SK-N-MC (cell line): ENCODE results near the gene ALG9.

Experiments used
- EZH2 ChIP-seq: fragments of 200-600 bp; sonication (generic); IDR thresholded peaks from one replicate; pipeline ENCODE4 v1.6.1; 2017; ENCODE audit warnings: antibody characterized with exemption
- FOXP2 ChIP-seq: optimal IDR thresholded peaks from 2 replicates; pipeline ENCODE3; 2011; ENCODE audit warnings: mild to moderate bottlenecking, moderate library complexity; ENCODE audit not compliant: insufficient read depth; ENCODE audit errors: extremely low read length, control extremely low read depth
- POLR2AphosphoS5 ChIP-seq: IDR thresholded peaks from 2 replicates; pipeline ENCODE4 v1.6.1; 2012; ENCODE audit warnings: mild to moderate bottlenecking, low read depth, low read length, borderline replicate concordance

- TF ChIP-seq POLR2AphosphoS5 (no peak), EZH2 (no peak), FOXP2 (no peak)
Observed at GRCh38 chr11:111807076-111807475, 64.3 kb downstream of the ALG9 start.
